GM18520 (cell line): ENCODE data around the gene PHRF1.

Experiments
- ATAC-seq: cut with Tn5 transposase; IDR thresholded peaks from one replicate; pipeline ENCODE4 v1.9.1; 2021; ENCODE audit not compliant: unreplicated experiment

Gene PHRF1

GRCh38 chr11:575996-576768 lies at the start of gene PHRF1:
PHRF1 (plus strand) TSS chr11:576470; CDS start chr11:581513, 5,043 bp downstream.
- peak; percentile 73 for ATAC-seq

GRCh38 chr11:528166-528814 lies 48.0 kb upstream of the PHRF1 start:
- ATAC-seq, result no peak

- no peak for ATAC-seq
Measured at GRCh38 chr11:528815-529727, 47.2 kb upstream of the PHRF1 start.

- ATAC-seq, result no peak
Measured at GRCh38 chr11:529728-530411, 46.4 kb upstream of the PHRF1 start.

GRCh38 chr11:530960-531831 lies 45.1 kb upstream of the PHRF1 start:
- ATAC-seq, result no peak

GRCh38 chr11:531919-532526 lies 44.2 kb upstream of the PHRF1 start:
- ATAC-seq, result no peak

GRCh38 chr11:532527-532985 lies 43.7 kb upstream of the PHRF1 start:
- ATAC-seq, result no peak

GRCh38 chr11:532986-533585 lies 43.2 kb upstream of the PHRF1 start:
- no peak for ATAC-seq

GRCh38 chr11:533586-534395 lies 42.5 kb upstream of the PHRF1 start:
- no peak for ATAC-seq

- ATAC-seq, result no peak
Measured at GRCh38 chr11:534396-535209, 41.7 kb upstream of the PHRF1 start.

- no peak for ATAC-seq
Measured at GRCh38 chr11:535210-535518, 41.1 kb upstream of the PHRF1 start.

- ATAC-seq, result peak; percentile 64
Measured at GRCh38 chr11:535519-536454, 40.5 kb upstream of the PHRF1 start, which contains the start of gene HRAS. HRAS (minus strand) TSS chr11:535576.

- ATAC-seq, result peak; percentile 38
Measured at GRCh38 chr11:536841-537621, 39.2 kb upstream of the PHRF1 start, which contains the start of gene LRRC56. LRRC56 (plus strand) TSS chr11:537527; CDS start chr11:540685, 3,158 bp downstream.

- no peak for ATAC-seq
Measured at GRCh38 chr11:537622-538430, 38.4 kb upstream of the PHRF1 start.
